PFSK-1 (cell line): ENCODE results near the gene TMEM9.

Experiments used
- FOXP2 ChIP-seq: optimal IDR thresholded peaks from 2 replicates; pipeline ENCODE3; 2011; ENCODE audit warnings: borderline replicate concordance, control low read depth, inconsistent platforms; ENCODE audit not compliant: insufficient read depth; ENCODE audit errors: extremely low read length, extremely low read depth
- POLR2AphosphoS5 ChIP-seq: IDR thresholded peaks from 2 replicates; pipeline ENCODE4 v1.6.1; 2012; ENCODE audit warnings: low read depth, mild to moderate bottlenecking, control low read depth, low read length, moderate library complexity
- REST ChIP-seq, 2 experiments: IDR thresholded peaks; 2 replicates each; pipeline versions ENCODE4 v1.6.1 to v1.8.0; 2011 to 2012; ENCODE audit warnings: low read depth in 2 of 2, low read length in 2 of 2, control low read depth in 1 of 2, inconsistent platforms in 1 of 2, mild to moderate bottlenecking in 1 of 2, moderate library complexity in 1 of 2; ENCODE audit not compliant: insufficient read depth in 1 of 2
- SIN3A ChIP-seq: IDR thresholded peaks from 2 replicates; pipeline ENCODE4 v1.6.1; 2012; ENCODE audit warnings: mild to moderate bottlenecking, low read length, moderate library complexity, borderline replicate concordance; ENCODE audit not compliant: insufficient read depth
- TAF1 ChIP-seq: IDR thresholded peaks from 2 replicates; pipeline ENCODE4 v1.6.1; 2012; ENCODE audit warnings: low read length, control low read depth, borderline replicate concordance; ENCODE audit not compliant: insufficient read depth

TMEM9 gene

GRCh38 chr1:201185527-201186128 is 31.4 kb upstream of the TMEM9 start:
- TF ChIP-seq POLR2AphosphoS5 (no peak), TAF1 (no peak), FOXP2 (no peak), SIN3A (no peak), REST (IDR thresholded peaks at IDR 0.05; ENCODE audit: insufficient read depth in 1 of 2, low read depth in 2 of 2, low read length in 2 of 2) (no peak)

- TF ChIP-seq SIN3A = no peak
- no peak for TF ChIP-seq POLR2AphosphoS5
- no peak for TF ChIP-seq TAF1
- TF ChIP-seq REST (IDR thresholded peaks at IDR 0.05; ENCODE audit: insufficient read depth in 1 of 2, low read depth in 2 of 2, low read length in 2 of 2) = no peak
Observed at GRCh38 chr1:201185123-201185453, 30.8 kb upstream of the TMEM9 start.

DNA sequence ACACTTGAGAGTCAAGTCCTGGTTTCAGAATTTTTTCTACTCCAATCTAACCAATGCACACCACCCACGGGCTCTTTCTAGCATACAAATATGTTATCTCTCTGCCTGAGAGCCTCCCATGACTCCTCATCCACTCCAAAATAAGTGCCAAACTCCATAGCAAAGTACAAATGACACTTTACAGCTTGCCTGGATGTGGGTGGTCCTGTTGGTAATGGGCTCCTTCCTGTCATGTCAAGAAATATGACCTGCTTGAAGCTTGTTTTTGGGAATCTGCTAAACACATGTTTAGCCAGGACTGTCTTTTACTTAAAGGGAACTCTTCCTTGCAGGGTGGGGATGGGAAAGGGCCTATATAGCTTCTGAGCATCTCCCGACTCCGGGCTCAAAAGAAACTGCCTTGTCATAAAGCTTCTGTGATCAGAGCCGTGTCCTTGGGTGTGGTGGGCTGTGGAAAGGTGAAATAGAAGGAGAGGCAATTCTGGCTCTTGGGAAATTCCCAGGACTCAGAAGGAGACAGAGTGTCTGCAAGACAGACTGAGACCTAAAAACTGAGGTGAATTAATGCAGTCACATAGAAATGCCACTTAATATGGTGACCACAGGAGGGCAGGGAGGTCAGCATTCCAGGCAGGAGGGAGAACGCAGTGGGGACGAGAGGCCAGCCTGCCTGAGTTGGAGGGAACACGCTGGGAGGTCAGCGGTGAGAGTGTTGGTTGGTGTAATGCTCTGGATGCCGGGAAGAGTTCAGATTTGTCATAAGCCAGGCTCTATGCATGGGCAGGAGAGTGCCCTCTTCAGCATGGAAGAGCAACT is 30.2 kb upstream of the TMEM9 start:
- TF ChIP-seq TAF1 (no peak), POLR2AphosphoS5 (no peak), REST (IDR thresholded peaks at IDR 0.05; ENCODE audit: insufficient read depth in 1 of 2, low read depth in 2 of 2, low read length in 2 of 2) (no peak), FOXP2 (no peak), SIN3A (no peak)

GRCh38 chr1:201183753-201184152 is 29.5 kb upstream of the TMEM9 start:
- TF ChIP-seq REST (IDR thresholded peaks at IDR 0.05; ENCODE audit: insufficient read depth in 1 of 2, low read depth in 2 of 2, low read length in 2 of 2) = no peak
- no peak for TF ChIP-seq FOXP2
- no peak for TF ChIP-seq SIN3A
- no peak for TF ChIP-seq POLR2AphosphoS5
- no peak for TF ChIP-seq TAF1
